Measurements from ENCODE around the gene IL22RA1. TPM values are rescaled to one million over a fixed set of nuclear protein-coding genes. Genes with fewer than 3 reads are reported as not detected.

Gene IL22RA1
- total and polyA plus RNA-seq, 7 donors: 0.08 to 0.26 (median 0.16) TPM; not detected in 3

DNA sequence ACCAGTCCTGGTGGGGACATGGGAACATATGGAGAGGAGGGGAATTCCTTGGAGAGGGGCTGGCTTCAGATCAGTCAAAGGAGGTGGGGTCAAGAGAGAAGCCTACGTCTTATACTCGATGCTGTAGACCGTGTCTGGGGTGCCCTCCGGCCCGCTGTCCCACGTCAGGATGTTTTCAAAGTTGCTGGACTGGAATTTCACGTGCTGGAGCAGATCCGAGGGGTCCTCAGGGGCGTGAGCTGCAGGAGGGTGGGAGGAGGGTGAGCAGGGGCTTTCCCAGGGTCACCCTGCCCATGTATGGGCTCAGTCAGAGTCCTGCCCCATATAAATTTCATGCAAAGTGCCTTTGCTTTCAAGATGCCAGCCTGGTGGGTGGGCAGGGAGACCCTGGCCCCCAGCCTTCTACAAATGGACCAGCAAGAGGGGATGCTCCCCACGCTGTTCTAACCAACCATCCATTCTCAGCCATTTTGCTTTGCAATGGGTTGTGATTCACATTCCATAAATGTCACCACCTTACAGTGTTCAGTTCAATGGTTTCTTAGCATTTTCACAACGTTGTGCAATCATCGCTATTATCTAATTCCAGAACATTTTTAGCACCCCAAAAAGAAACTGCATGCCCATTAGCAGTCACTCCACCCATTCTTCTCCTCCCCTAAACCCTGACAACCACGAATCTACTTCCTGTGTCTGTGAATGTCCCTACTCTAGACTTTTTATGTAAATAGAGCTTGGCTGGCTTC is 4.3 kb downstream of the IL22RA1 start:
- no peak overlapping the region for H3K4me3 ChIP-seq
- no peaks in the 10 kb centered on the region for H3K4me1 ChIP-seq
- intact Hi-C loops (cut with DNase I): no loop called here
- H3K27me3 ChIP-seq (ENCODE audit: insufficient read depth in 3 of 3, low read length in 2 of 3): no peaks in the 10 kb centered on the region
- no peaks in the 10 kb centered on the region for H3K9me3 ChIP-seq
- WGBS, 3 donors: 61 to 66% (median 65%) methylated on average over 13 of the region's 13 CpGs
- H3K36me3 ChIP-seq (ENCODE audit: insufficient read depth in 1 of 2, low read depth in 1 of 2): no peaks in the 10 kb centered on the region
- DNase-seq (no peak), ATAC-seq (no peak)
- no peak overlapping the region for H3K27ac ChIP-seq
- TF ChIP-seq, protein P1, sequence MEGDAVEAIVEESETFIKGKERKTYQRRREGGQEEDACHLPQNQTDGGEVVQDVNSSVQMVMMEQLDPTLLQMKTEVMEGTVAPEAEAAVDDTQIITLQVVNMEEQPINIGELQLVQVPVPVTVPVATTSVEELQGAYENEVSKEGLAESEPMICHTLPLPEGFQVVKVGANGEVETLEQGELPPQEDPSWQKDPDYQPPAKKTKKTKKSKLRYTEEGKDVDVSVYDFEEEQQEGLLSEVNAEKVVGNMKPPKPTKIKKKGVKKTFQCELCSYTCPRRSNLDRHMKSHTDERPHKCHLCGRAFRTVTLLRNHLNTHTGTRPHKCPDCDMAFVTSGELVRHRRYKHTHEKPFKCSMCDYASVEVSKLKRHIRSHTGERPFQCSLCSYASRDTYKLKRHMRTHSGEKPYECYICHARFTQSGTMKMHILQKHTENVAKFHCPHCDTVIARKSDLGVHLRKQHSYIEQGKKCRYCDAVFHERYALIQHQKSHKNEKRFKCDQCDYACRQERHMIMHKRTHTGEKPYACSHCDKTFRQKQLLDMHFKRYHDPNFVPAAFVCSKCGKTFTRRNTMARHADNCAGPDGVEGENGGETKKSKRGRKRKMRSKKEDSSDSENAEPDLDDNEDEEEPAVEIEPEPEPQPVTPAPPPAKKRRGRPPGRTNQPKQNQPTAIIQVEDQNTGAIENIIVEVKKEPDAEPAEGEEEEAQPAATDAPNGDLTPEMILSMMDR (IDR thresholded peaks at IDR 0.05): no peak

DNA sequence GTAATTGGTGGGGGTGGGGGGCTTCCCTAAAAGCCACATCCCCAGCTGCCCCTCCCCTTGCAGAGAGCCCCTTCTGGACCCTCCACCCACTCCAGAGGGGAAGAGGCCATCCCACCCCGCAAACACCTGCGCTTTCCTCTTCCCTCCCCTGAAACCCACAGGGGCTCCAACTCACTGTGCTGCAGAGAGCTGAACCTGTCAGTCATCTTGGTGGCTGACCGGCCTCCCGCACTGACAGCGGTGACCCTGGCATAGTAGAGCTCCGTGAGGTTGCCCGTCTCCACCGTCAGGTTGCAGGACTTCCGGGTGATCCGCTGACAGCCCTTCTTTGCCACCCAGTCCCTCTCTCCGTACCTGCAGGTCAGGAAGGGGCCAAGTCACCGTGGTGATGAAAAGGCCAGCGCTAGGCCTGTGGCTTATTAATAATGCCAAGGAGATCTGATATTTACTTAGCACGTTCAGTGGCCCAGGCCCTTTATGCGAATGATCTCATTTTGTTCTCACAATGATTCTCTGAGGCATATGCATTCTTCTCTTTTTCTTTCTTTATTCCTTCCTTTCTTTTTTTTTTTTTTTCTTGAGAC is 5.9 kb downstream of the IL22RA1 start:
- intact Hi-C loops (cut with DNase I): no loop called here
- H3K9me3 ChIP-seq: no peaks in the 10 kb centered on the region
- no peaks in the 10 kb centered on the region for H3K27me3 ChIP-seq (ENCODE audit: insufficient read depth in 3 of 3, low read length in 2 of 3)
- no peak overlapping the region for H3K27ac ChIP-seq
- ATAC-seq (no peak), DNase-seq (no peak)
- H3K36me3 ChIP-seq (ENCODE audit: insufficient read depth in 1 of 2, low read depth in 1 of 2): no peaks in the 10 kb centered on the region
- no peak overlapping the region for H3K4me3 ChIP-seq
- WGBS, 3 donors: 83 to 86% (median 84%) methylated on average over 13 to 15 of the region's 15 CpGs
- TF ChIP-seq, protein P1 (IDR thresholded peaks at IDR 0.05): no peak
- no peaks in the 10 kb centered on the region for H3K4me1 ChIP-seq

DNA sequence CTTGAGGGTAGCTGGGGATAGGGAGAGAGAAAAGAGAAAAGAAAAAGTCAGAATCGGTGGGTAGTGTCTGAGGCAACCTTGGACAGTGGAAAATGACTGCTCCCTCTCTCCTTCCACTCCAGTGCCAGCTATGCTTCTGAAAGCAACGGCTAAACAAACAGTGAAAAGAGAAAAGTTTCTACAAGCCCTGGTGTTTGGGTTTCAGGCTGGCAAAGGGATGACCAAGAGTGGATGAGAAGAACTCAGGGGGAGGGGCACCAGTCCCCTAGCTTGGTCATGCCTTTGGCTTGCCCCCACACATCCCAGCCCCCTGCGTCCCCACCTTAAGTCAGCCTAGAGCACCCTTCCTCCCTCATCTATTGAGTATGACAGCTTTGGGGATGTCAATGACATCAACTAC is 8.6 kb downstream of the IL22RA1 start:
- WGBS, 3 donors: 76 to 88% (median 76%) methylated on average over 3 of the region's 3 CpGs
- Histone ChIP-seq H3K9me3 (no peaks in the 10 kb centered on the region), H3K4me3 (no peak overlapping the region), H3K27me3 (ENCODE audit: insufficient read depth in 3 of 3, low read length in 2 of 3) (no peaks in the 10 kb centered on the region), H3K36me3 (ENCODE audit: insufficient read depth in 1 of 2, low read depth in 1 of 2) (no peaks in the 10 kb centered on the region), H3K27ac (no peak overlapping the region), H3K4me1 (no peaks in the 10 kb centered on the region)
- DNase-seq (no peak), ATAC-seq (no peak)
- intact Hi-C loops (cut with DNase I): no loop called here
- TF ChIP-seq, protein P1 (IDR thresholded peaks at IDR 0.05): no peak

DNA sequence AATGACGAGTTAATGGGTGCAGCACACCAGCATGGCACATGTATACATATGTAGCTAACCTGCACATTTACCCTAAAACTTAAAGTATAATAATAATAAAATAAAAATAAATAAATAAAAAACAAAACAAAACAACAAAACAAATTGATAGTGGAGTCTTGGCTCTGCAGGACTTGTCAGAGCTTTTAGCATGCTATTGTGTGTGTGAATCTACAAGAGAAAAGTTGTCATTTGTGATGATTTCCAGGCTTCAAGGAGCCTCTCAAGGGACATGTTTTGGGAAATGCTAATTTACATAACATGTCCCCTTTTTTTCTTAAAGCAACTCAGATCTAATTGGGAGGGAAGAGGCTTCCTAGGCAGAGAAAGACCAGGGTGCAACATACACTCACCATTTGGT is 9.1 kb downstream of the IL22RA1 start:
- no peak for ATAC-seq
- TF ChIP-seq, protein P1 (IDR thresholded peaks at IDR 0.05): no peak
- intact Hi-C loops (cut with DNase I): no loop called here
- H3K4me1 ChIP-seq: no peaks in the 10 kb centered on the region
- no peak overlapping the region for H3K27ac ChIP-seq
- no peaks in the 10 kb centered on the region for H3K9me3 ChIP-seq
- DNase-seq: no peak
- no peak overlapping the region for H3K4me3 ChIP-seq
- no peaks in the 10 kb centered on the region for H3K27me3 ChIP-seq (ENCODE audit: insufficient read depth in 3 of 3, low read length in 2 of 3)
- WGBS, 3 donors: 92 to 94% (median 93%) methylated on average over 1 of the region's 1 CpG
- no peaks in the 10 kb centered on the region for H3K36me3 ChIP-seq (ENCODE audit: insufficient read depth in 1 of 2, low read depth in 1 of 2)
